Stimulated activated CD4-positive, alpha-beta T cell treated with anti-CD3 and anti-CD28 coated beads, Interleukin-2, amount 100 ng/mL, for 4 hours (primary cell): Measurements from ENCODE around the gene NDE1.

ENCODE experiments used
- DNase-seq: peaks from one replicate; pipeline ENCODE4 v3.0.0-alpha.2; 2020; ENCODE audit warnings: low read depth

The NDE1 gene

DNA sequence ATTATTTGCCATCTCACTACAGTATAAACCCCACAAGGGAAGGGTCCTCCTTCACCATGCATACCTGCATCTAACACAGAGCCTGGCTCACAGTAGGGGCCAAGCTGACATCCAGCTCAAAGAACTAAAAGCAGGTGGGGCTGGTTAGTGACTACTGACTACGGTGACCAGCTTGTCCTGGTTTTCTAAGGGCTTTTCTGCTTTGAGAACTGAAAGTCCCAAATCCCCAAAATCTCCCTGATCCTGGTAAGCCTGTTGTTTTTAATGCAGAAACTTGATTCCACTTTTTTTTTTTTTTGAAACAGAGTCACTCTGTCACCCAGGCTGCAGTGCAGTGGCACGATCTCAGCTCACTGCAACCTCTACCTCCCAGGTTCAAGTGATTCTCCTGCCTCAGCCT, 89.4 kb downstream of the NDE1 start:
- DNase-seq = no peak

DNA sequence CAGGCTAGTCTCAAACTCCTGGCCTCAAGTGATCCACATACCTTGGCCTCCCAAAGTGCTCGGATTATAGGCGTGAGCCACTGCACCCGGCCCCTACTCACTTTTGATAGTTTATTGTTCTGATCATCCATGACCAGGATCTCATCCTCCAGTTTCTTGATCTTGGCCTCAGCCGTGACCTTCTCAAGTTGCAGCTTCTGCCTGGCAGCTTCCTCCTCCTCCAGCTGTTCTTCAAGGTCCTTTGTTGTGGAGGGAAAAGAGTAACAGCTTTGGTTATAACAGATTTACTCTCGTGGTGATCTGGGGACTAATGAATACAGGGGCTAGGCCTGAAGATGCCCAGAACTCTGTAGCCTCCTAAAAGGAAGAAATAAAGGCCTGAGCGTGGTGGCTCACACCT, 89.9 kb downstream of the NDE1 start:
- no peak for DNase-seq

DNA sequence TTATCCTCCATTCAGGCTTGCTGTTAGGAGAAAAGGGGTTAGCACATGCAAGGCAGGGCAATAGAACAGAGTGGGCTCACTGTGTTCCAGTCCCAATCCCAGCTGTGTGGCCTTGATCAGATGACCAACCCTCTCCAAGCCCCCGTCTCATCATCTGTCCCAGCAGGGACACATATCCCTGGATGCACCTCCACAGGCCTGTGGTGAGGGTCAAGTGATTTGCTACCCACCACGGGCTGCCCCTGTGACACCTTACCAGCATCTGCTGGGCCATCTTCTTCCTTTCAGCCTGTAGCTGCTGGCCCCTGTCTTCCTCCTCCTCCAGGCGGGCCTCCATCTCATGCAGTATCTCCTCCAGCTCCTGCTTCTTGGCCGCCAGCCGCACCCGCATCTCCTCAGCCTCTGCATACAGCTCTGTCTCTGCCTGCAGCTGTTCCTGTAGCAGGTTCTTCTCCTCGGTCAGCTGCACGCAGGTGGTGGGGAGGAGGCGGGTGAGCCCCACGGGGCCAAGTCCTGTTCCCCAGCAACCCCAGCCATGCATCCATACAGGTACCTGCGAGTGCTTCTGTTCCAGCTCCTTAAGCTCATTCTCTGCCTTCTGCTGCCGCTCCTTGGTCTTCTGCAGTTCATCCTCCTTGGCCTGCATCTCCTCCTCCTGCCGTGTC, 91.3 kb downstream of the NDE1 start:
- no peak for DNase-seq

DNA sequence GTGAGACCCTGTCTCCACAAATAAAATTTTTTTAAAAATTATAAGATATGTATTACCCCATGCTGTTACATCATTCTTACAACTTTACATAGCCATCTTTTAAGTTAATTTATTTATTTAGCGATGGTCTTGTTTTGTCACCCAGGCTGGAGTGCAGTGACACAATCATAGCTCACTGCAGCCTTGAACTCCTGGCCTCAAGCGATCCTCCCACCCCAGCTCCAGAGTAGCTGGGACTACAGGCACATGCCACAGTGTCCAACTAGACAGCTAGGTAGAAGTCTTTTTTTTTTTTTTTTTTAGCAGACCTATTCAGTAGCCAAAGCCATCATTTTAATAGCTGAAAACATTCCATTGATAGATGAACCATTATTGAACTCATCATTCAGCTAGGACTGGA, 92.7 kb downstream of the NDE1 start:
- DNase-seq = no peak

DNA sequence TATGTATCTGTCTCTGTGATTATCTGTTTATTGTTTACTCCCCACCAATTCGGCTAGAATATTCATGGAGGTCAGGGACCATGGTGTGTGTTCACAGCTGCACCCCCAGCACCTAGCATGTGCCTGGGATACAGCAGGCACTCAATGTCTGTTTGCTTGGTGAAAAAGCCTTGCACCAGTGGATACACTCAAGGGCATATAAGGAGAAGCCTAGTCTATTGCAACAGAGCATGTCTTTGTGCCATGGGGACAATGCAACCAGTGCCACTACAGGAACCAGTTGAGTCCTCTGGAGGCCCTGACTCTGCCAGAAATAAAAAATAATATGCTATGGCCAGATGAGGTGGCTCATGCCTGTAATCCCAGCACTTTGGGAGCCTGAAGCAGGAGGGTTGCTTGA, 93.6 kb downstream of the NDE1 start:
- no peak for DNase-seq

DNA sequence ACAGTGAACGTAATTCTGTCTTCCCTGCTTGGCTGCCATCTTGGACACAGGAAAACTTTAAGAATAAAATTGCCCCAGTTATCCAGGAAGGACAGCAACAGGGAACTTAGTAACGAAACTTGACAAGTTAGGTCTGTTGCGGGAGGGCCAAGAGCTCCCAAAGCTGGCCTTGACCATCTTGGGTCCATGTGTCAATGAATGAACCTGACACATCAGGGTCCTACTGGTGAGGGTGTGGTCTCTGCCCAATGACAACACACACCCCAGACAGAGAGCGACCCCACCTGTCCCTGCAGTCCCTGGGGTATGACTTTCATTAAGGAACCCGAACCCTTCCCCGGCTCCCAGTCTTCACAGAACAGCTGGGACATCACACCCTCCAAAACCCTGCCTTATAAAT, 96.3 kb downstream of the NDE1 start:
- DNase-seq = no peak

DNA sequence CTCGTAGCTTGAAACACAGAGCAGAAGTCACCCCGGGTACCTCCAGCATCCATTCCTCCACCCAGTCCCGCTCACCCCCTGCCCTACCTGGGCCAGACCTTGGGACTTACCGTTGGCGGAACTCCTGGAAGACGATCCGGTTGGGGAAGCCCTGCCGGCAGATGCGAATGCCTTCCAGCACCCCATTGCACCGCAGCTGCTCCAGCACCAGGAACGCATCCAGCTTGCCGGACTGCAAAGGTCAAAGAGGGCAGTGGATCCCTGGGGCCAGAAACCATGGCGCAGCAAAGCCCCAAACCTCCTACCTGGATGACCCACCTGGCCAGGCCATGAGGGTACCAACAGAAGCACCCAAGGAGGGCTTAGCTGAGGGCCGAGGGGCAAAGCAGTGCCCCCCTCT, 97.9 kb downstream of the NDE1 start:
- DNase-seq = no peak

DNA sequence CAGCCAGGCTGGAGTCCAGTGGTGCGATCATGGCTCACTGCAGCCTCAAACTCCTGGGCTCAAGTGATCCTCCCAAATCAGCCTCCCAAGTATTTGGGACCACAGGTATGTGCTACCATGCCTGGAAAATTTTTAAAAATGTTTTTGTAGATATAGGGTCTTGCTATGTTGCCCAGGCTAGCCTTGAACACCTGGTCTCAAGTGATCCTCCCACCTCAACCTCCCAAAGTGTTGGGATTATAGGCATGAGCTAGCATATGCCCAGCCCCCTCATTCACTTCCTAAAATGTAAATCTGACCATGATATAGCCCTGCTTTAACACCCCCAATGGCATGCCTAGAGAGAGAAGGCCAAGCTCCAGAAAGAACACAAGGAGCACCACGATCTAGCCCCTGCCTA, 98.6 kb downstream of the NDE1 start:
- DNase-seq = no peak

DNA sequence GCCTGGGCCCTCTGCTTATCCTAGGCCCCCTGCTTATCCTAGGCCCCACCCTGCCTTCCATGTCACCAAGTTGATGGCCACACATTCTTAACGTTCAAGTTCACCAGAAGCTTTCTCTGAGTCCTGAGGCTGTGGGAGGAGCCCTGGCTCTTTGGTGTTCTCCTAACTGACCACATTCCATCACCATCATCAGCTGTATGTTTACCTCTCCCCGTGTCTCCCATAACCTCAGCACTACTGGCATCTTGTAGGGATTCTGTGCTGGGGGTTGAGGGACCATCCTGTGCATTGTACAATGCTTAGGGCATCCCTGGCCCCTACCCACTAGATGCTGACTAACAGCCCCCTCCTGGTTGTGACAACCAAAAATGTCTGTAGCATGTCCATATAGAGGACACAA, 99.3 kb downstream of the NDE1 start:
- DNase-seq = no peak

DNA sequence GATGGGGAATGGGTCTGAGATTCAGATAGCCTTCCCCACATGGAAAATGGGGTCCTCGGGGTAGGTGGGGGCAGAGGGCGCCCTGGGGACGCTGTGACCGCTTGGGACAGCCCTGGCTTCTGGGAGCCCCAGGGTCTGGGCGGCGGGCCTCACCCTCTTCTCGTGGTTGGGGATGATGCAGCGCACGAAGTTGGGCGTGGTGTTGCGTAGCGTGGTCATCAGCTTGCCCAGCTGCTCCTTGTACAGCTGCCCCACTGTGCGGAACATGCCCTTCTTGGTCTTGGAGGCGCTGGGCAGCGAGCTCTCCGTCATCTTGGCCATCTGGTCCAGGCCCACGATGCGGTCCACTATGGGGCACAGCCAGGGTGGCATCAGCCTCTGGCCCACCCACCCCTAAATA, 99.9 kb downstream of the NDE1 start:
- DNase-seq = no peak

DNA sequence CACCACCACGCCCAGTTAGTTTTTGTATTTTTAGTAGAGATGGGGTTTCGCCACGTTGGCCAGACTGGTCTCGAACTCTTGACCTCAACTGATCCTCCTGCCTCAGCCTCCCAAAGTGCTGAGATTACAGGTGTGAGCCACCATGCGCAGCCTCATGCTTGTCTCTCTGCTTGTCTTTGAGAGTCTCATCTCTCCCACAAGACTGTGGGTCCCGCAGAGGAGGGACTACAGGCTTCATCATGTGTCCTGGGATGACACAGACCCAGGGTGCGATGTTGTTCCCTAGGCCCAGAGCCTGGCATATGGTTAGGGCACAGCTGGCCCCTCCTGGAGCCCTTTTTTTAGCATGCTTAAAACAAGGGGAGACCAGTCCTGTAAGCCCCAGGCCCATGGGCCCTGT, 101.9 kb downstream of the NDE1 start:
- DNase-seq = no peak

DNA sequence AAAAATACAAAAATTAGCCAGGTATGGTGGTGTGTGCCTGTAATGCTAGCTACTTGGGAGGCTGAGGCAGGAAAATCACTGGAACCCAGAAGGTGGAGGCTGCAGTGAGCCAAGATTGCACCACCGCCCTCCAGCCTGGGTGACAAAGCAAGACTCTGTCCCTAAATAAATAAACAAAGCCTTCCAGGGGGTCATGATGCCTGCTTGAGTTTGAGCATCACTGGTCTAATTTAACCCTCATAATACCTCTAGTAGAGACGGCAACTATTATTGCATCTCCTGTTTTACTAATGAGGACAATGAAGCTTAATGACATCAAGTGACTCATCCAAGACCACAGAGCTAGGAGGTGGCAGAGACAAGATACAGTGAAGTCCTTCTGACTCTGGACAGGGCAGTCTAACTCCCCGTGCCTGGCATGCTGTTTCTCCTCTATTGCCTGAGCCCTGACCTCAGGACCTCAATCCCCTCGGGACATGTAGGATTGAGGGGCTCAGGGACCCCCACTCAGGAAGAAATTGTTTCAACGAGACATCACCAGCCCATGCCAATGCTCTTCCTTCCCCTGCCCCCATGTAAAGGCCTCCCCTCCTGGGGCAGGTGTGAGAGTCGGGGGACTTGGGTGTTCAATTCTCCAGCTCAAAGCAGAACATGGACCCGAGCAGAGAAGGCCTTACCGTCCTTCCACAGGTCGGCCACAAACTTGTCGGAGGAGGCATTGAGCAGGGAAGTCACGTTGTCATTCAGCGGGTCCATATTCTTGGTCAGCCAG, 102.9 kb downstream of the NDE1 start:
- no peak for DNase-seq

DNA sequence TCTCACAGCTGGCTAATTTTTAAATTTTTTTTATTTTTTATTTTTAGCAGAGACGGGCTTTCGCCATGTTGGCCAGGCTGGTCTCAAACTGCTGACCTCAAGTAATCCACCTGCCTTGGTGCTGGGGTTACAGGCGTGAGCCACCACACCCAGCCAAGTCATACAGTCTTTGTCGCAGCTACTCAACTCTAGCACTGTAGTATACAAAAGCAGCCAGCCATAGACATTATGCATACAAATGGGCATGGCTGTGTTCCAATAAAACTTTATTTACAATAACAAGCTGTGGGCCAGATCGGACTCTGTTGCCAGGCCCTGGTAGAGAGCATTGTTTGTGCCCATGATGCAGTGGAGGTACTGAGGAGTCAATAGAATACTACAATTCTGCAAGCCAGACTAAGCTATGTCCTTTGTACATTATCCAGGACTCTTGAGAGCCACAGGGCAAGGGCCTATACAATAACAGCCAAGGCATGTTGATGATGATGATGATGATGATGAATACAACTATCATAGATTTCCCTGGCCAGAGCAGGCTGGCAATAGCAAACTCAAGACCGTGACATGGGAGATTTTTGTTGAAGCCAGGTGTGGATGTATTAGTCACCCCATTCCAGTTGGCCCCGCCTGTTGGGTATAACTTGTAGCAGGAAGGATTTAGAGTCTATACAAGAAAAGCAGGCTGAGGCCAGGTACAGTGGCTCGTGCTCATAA, 104.9 kb downstream of the NDE1 start:
- DNase-seq = no peak

DNA sequence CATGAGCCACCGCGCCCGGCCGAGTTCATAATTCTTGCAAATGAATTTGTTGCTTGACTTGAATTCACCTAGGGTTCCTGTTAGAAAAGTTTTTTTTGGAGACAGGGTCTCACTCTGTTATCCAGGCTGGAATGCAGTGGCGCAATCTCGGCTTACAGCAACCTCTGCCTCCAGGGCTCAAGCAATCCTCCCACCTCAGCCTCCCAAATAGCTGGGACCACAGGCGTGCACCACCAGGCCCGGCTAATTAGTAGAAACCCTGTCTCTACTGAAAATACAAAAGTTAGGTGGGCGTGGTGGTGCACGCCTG, 107.0 kb downstream of the NDE1 start:
- no peak for DNase-seq

DNA sequence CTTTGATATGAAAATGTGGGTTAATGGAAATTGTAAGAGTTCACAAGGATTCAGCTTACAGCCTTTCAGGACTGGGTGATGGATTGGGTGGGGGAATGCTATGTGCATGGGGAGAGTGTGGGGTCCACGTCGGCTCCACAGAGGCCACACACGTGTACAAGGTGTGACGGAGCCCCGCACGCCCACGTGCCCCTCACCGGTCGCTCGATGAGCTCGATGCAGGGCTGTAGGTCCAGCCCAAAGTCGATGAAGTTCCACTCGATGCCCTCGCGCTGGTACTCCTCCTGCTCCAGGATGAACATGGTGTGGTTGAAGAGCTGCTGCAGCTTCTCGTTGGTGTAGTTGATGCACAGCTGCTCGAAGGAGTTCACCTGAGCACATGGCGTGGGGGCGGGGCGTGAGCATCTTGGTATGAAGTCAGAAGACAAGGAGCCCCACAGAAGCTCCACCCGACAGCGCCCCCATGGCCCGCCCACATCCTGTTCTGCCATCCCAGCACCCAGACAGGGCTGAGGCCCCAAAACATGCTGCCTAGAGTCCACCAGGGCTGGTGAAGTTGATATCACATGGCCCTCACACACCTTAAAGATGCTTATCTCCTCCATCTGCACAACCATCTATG, 107.7 kb downstream of the NDE1 start:
- DNase-seq = no peak

DNA sequence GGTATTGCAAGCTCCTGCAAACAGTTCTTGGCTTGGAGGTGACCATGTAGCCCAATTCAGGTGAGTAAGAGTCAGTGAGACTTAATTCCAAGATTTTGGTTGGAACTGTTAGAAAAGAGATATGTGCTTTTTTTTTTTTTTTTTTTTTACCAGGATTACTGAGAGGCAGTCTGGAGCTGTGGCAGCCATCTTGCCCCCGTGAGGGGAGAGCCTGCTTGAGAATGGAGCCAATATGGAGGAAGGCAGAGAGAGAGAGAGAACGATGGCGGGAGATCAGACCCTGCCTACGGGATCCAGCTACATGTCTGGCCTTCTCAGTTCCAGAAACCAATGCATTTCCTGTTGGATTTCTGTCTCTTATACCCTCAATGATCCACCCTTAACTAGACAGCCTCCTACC, 109.0 kb downstream of the NDE1 start:
- no peak for DNase-seq

DNA sequence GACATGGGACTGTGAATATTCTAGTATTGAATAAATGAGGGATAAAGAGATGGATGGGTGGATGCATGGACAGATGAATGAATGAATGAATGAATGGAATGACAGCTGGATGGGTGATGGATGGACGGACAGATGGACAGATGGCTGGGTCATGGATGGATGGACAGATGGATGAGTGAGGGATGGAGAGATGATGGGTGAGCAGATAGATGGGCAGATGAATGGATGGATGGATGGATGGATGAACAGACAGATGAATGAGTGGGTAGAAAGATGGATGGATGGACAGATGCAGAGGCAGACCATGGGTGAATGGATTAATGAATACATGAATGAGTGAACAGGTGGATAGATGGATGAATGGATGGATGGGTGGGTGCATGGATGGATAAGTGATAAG, 110.1 kb downstream of the NDE1 start:
- no peak for DNase-seq

DNA sequence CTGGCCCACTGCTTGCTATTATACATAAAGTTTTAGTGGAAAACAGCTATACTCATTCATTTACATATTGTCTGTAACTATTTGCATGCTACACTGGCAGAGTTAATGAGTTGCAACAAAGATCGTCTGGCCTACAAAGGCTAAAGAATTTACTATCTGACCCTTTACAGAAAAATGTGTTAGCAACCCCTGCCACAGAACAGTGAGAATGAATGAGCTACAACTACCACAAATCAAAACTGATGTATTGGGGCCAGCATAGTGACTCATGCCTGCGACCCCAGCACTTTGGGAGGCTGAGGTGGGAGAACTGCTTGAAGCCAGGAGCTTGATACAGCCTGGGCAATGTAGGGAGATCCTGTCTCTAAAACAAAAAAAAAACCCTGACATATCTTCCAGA, 114.1 kb downstream of the NDE1 start:
- DNase-seq = no peak

DNA sequence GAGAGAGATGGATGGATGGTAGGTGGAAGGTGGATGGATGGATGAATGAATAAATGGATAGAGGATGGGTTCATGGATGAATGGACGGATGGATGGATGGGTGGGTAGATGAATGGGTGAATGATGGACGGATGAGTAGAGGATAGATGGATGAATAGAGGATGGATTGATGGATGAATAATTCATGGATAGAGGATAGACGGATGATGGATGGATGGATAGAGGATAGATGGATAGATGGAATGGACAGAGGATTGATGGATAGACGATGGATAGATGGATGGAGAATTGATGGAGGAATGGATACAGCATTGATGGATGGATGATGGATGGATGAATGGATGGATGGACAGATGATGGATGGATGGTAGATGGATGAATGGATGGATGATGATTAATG, 115.1 kb downstream of the NDE1 start:
- DNase-seq = no peak

DNA sequence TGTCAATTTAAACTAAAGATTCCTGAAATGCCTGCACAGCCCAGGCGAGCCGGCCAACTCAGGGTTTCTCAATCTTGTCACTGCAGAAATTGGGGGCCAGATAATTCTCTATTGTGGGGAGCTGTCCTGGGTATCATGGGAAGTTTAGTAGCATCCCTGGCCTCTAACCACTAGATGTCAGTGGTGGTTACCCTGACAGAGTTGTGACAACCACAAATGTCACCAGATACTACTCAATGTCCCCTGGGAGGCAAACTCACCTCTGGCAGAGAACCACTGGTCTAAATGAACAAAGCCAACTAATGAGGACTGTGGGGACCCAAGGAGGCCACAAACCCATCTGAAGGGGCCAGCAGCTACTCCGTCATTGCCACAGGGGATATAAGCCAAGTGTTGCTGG, 115.8 kb downstream of the NDE1 start:
- no peak for DNase-seq

DNA sequence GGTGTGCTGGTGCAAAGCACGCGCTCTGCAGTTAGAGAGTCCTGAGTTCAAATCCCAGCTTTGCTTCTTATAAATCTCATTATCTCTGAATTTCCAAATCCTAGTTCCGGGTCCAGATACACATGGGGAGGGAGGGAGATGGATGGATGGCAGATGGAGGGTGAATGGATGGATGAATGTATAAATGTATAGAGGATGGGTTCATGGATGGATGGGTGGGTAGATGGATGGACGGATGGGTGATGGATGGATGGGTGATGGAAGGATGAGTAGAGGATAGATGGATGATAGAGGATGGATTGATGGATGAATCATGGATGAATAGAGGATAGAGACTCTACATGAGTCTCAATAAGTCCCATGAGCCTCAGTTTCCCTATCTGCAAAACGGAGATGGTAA, 116.9 kb downstream of the NDE1 start:
- DNase-seq = no peak

DNA sequence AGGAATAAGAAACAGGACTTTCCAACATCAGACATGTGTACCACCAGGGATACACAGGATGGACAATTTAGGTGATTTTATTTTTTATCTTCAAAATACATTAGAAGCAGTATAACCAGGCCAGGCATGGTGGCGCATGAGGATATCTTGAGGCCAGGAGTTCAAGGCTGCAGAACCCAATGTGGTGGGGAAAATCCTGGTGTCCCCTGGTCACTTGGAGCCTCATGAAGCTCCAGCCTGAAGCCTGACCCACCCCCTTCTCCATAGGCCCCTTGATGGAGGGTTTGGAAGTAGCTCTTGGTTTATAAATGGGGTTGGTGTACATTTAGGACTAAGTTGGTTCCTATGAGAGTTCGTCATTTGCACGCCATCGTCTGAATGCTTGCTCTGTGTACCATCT, 118.2 kb downstream of the NDE1 start:
- DNase-seq = no peak

DNA sequence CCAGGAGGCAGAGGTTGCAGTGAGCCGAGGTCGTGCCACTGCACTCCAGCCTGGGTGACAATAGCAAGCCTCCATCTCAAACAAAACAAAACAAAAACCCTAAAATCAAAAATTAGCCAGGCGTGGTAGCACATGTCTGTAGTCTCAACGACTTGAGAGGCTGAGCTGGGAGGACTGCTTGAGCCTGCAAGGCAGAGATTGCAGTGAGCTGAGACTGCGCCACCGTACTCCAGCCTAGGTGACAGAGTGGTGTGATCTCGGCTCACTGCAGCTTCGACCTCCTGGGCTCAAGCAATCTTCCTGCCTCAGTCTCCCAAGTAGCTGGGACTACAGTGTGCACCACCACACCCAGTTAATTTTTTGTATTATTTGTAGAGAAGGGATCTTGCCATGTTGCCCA, 119.2 kb downstream of the NDE1 start:
- no peak for DNase-seq
